A549 (cell line): Measurements from ENCODE around the gene KRT7.

Source experiments
- CTCF ChIP-seq: fragments of >200 bp; sonication (Bioruptor Twin); formaldehyde crosslinking; IDR thresholded peaks from 3 replicates; pipeline ENCODE4 v1.5.1; 2016
- HOXA7 ChIP-seq: fragments of 250-450 bp; sonication (Bioruptor Pico); IDR thresholded peaks from 2 replicates; pipeline ENCODE4 v1.5.0; 2020; ENCODE audit warnings: mild to moderate bottlenecking, moderate library complexity
- MAFK ChIP-seq: fragments of 450-650 bp; IDR thresholded peaks from 2 replicates; pipeline ENCODE4 v1.6.1; 2014; ENCODE audit not compliant: partially characterized antibody
- PBX3 ChIP-seq: IDR thresholded peaks from 2 replicates; pipeline ENCODE4 v1.6.1; 2012
- POLR2AphosphoS2 ChIP-seq: conservative IDR thresholded peaks from 2 replicates; pipeline ENCODE4 v1.6.1; 2012; ENCODE audit warnings: low read length, improper control_type of control experiment, inconsistent platforms
- SMC3 ChIP-seq: fragments of >200 bp; sonication (Bioruptor Twin); formaldehyde crosslinking; IDR thresholded peaks from 3 replicates; pipeline ENCODE4 v1.6.1; 2018; ENCODE audit warnings: inconsistent platforms

- TF ChIP-seq PBX3: no peak
- TF ChIP-seq SMC3: no peak
- no peak for TF ChIP-seq HOXA7 (CRISPR knock-in tag)
- TF ChIP-seq CTCF: no peak
- TF ChIP-seq POLR2AphosphoS2: no peak
- no peak for TF ChIP-seq MAFK
These were observed 39.5 kb upstream of the KRT7 start for GRCh38 chr12:52193532-52193931.
